Measurements from ENCODE around the gene PPP1R9A. TPM values are rescaled to one million over a fixed set of nuclear protein-coding genes. Genes with fewer than 3 reads are reported as not detected.

The PPP1R9A gene
- total and polyA plus RNA-seq, 8 donors: 18.7 to 28.6 (median 24.3) TPM

GRCh38 chr7:95297041-95297440 lies 389.6 kb downstream of the PPP1R9A start:
- H3K9me3 ChIP-seq: no peaks in the 10 kb centered on the region
- H3K4me3 ChIP-seq: no peak overlapping the region
- intact Hi-C loops (cut with DNase I): no loop called here
- DNase-seq: no peak
- H3K36me3 ChIP-seq: no peaks in the 10 kb centered on the region
- H3K27ac ChIP-seq: no peak overlapping the region
- no peaks in the 10 kb centered on the region for H3K27me3 ChIP-seq
- no peaks in the 10 kb centered on the region for H3K4me1 ChIP-seq
- TF ChIP-seq, protein P1, sequence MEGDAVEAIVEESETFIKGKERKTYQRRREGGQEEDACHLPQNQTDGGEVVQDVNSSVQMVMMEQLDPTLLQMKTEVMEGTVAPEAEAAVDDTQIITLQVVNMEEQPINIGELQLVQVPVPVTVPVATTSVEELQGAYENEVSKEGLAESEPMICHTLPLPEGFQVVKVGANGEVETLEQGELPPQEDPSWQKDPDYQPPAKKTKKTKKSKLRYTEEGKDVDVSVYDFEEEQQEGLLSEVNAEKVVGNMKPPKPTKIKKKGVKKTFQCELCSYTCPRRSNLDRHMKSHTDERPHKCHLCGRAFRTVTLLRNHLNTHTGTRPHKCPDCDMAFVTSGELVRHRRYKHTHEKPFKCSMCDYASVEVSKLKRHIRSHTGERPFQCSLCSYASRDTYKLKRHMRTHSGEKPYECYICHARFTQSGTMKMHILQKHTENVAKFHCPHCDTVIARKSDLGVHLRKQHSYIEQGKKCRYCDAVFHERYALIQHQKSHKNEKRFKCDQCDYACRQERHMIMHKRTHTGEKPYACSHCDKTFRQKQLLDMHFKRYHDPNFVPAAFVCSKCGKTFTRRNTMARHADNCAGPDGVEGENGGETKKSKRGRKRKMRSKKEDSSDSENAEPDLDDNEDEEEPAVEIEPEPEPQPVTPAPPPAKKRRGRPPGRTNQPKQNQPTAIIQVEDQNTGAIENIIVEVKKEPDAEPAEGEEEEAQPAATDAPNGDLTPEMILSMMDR (IDR thresholded peaks at IDR 0.05): no peak
- ATAC-seq: no peak

- no peak overlapping the region for H3K27ac ChIP-seq
- no peaks in the 10 kb centered on the region for H3K4me1 ChIP-seq
- TF ChIP-seq, protein P1 (IDR thresholded peaks at IDR 0.05): no peak
- DNase-seq (no peak), ATAC-seq (no peak)
- no peaks in the 10 kb centered on the region for H3K27me3 ChIP-seq
- no peaks in the 10 kb centered on the region for H3K36me3 ChIP-seq
- no peak overlapping the region for H3K4me3 ChIP-seq
- H3K9me3 ChIP-seq: no peaks in the 10 kb centered on the region
- intact Hi-C loops (cut with DNase I): no loop called here
These were observed 390.7 kb downstream of the PPP1R9A start for GRCh38 chr7:95298091-95298490.

- ATAC-seq: no peak
- no peaks in the 10 kb centered on the region for H3K4me1 ChIP-seq
- H3K27me3 ChIP-seq: no peaks in the 10 kb centered on the region
- H3K4me3 ChIP-seq: no peak overlapping the region
- no peaks in the 10 kb centered on the region for H3K9me3 ChIP-seq
- TF ChIP-seq, protein P1 (IDR thresholded peaks at IDR 0.05): no peak
- H3K36me3 ChIP-seq: no peaks in the 10 kb centered on the region
- no peak for DNase-seq
- H3K27ac ChIP-seq: no peak overlapping the region
- intact Hi-C loops (cut with DNase I): no loop called here
These were observed 395.9 kb downstream of the PPP1R9A start for GRCh38 chr7:95303013-95303905.

GRCh38 chr7:95304990-95305389 lies 397.6 kb downstream of the PPP1R9A start:
- TF ChIP-seq, protein P1 (IDR thresholded peaks at IDR 0.05): no peak
- H3K27ac ChIP-seq: no peak overlapping the region
- H3K36me3 ChIP-seq: no peaks in the 10 kb centered on the region
- intact Hi-C loops (cut with DNase I): no loop called here
- H3K27me3 ChIP-seq: no peaks in the 10 kb centered on the region
- DNase-seq: no peak
- no peaks in the 10 kb centered on the region for H3K9me3 ChIP-seq
- no peak for ATAC-seq
- no peaks in the 10 kb centered on the region for H3K4me1 ChIP-seq
- no peak overlapping the region for H3K4me3 ChIP-seq

GRCh38 chr7:95309951-95310350 lies 402.6 kb downstream of the PPP1R9A start:
- H3K27me3 ChIP-seq: no peaks in the 10 kb centered on the region
- no peak for DNase-seq
- no peak overlapping the region for H3K27ac ChIP-seq
- intact Hi-C loops (cut with DNase I): no loop called here
- no peaks in the 10 kb centered on the region for H3K36me3 ChIP-seq
- no peak for ATAC-seq
- no peak overlapping the region for H3K4me3 ChIP-seq
- H3K4me1 ChIP-seq: no peaks in the 10 kb centered on the region
- H3K9me3 ChIP-seq: no peaks in the 10 kb centered on the region
- TF ChIP-seq, protein P1 (IDR thresholded peaks at IDR 0.05): no peak
